ENCODE results near the gene AGBL1.

Gene AGBL1

GRCh38 chr15:86322629-86323028 lies 243.0 kb downstream of the AGBL1 start:
- DNase-seq (ENCODE audit: low read depth): no peak

- DNase-seq (ENCODE audit: low read depth): no peak
These were observed 247.7 kb downstream of the AGBL1 start for GRCh38 chr15:86327230-86327865.

GRCh38 chr15:86328658-86329057 lies 249.0 kb downstream of the AGBL1 start:
- DNase-seq (ENCODE audit: low read depth): no peak

- no peak for DNase-seq (ENCODE audit: low read depth)
These were observed 249.8 kb downstream of the AGBL1 start for GRCh38 chr15:86329311-86330013.

GRCh38 chr15:86333819-86334218 lies 254.1 kb downstream of the AGBL1 start:
- DNase-seq (ENCODE audit: low read depth): no peak

GRCh38 chr15:86336051-86336788 lies 256.5 kb downstream of the AGBL1 start:
- no peak for DNase-seq (ENCODE audit: low read depth)

GRCh38 chr15:86337071-86337470 lies 257.4 kb downstream of the AGBL1 start:
- DNase-seq (ENCODE audit: low read depth): no peak

GRCh38 chr15:86347245-86347644 lies 267.6 kb downstream of the AGBL1 start:
- no peak for DNase-seq (ENCODE audit: low read depth)

- no peak for DNase-seq (ENCODE audit: low read depth)
These were observed 269.9 kb downstream of the AGBL1 start for GRCh38 chr15:86349565-86349964.

- no peak for DNase-seq (ENCODE audit: low read depth)
These were observed 273.5 kb downstream of the AGBL1 start for GRCh38 chr15:86353213-86353612.

- no peak for DNase-seq (ENCODE audit: low read depth)
These were observed 275.7 kb downstream of the AGBL1 start for GRCh38 chr15:86355361-86355760.

GRCh38 chr15:86355801-86356200 lies 276.1 kb downstream of the AGBL1 start:
- no peak for DNase-seq (ENCODE audit: low read depth)

- no peak for DNase-seq (ENCODE audit: low read depth)
These were observed 282.9 kb downstream of the AGBL1 start for GRCh38 chr15:86362555-86362954.

GRCh38 chr15:86373147-86373546 lies 293.5 kb downstream of the AGBL1 start:
- DNase-seq (ENCODE audit: low read depth): no peak

GRCh38 chr15:86375733-86376280 lies 296.1 kb downstream of the AGBL1 start:
- DNase-seq (ENCODE audit: low read depth): no peak

- no peak for DNase-seq (ENCODE audit: low read depth)
These were observed 298.2 kb downstream of the AGBL1 start for GRCh38 chr15:86377914-86378313.

GRCh38 chr15:86382341-86382740 lies 302.7 kb downstream of the AGBL1 start:
- no peak for DNase-seq (ENCODE audit: low read depth)

GRCh38 chr15:86383611-86384010 lies 303.9 kb downstream of the AGBL1 start:
- no peak for DNase-seq (ENCODE audit: low read depth)

GRCh38 chr15:86384186-86384585 lies 304.5 kb downstream of the AGBL1 start:
- DNase-seq (ENCODE audit: low read depth): no peak

GRCh38 chr15:86392296-86392695 lies 312.6 kb downstream of the AGBL1 start:
- no peak for DNase-seq (ENCODE audit: low read depth)

- no peak for DNase-seq (ENCODE audit: low read depth)
These were observed 313.2 kb downstream of the AGBL1 start for GRCh38 chr15:86392874-86393273.

- no peak for DNase-seq (ENCODE audit: low read depth)
These were observed 315.2 kb downstream of the AGBL1 start for GRCh38 chr15:86394866-86395265.

All from fibroblast of the conjunctiva (primary cell).